Central memory CD4-positive, alpha-beta T cell (primary cell): ENCODE measurements around the gene TFCP2L1.
"Not testable (repeated sequence)": the region's sequence is repeated elsewhere in the genome, so short reads cannot be mapped to it uniquely, and the experiment has no call there.

Source experiments
- DNase-seq: peaks from one replicate; pipeline ENCODE4 v3.0.0; 2022
- total RNA-seq, 3 experiments: gene quantifications; one replicate each; lab custom pipeline; 2026; lab: John Stamatoyannopoulos, UW

Gene TFCP2L1, protein sequence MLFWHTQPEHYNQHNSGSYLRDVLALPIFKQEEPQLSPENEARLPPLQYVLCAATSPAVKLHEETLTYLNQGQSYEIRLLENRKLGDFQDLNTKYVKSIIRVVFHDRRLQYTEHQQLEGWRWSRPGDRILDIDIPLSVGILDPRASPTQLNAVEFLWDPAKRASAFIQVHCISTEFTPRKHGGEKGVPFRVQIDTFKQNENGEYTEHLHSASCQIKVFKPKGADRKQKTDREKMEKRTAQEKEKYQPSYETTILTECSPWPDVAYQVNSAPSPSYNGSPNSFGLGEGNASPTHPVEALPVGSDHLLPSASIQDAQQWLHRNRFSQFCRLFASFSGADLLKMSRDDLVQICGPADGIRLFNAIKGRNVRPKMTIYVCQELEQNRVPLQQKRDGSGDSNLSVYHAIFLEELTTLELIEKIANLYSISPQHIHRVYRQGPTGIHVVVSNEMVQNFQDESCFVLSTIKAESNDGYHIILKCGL
- total RNA-seq = 0 to 0.16 (median 0.11) reads per million in 3 experiments

DNA sequence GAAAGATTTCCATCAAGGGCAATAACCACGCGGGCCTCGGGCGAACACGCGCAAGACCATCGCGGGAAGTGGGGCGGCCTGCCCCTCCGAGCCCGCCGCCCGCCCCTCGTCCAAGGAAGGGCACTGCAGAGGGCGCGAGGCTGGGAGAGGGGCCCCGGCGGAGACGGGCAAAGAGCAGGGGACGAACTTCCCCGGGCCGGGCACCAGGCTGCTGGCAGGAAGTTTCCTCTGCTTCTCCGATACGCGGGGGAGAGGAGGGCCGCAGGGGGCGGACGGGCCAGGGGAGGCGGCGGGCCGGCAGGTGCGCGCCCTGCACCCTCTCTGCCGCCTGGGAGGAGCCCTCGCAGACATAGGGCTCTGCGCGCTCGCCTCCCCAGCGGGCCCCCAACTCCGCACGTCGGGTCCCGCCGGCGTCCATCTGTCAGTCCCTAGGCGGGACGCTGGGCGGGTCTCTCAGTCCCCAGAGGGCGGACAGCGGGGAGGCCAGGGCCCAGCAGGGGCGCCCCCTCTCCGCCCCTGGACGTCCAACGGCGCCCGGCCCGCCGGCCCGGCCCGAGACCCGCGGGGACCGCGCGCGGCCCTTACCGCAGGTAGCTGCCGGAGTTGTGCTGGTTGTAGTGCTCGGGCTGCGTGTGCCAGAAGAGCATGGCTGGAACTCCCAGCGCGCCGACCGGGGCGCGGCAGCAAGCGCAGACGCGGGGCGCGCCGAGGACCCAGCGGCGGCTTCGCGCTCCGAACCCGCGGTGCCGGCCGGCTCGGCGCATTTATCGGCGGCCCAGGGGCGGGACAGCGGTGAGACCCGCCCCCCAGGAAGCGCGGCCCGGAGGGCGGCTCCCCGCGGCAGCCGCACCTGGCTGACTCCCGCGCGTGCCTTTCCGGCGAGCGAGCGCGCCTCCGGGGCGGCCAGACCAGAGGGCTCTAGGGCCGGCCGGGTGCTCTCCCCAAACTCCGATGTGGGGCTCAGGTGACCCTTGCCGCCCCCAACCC is at the start of gene TFCP2L1:
Gene TFCP2L1, minus strand, starts transcription at position 740 of the 987 bp plus-strand sequence. Its CDS starts 93 bp downstream, at position 647.
- DNase-seq = no peak

GRCh38 chr2:121333834-121334558 is 49.0 kb upstream of the TFCP2L1 start:
- DNase-seq = no peak

- DNase-seq = no peak
Observed at GRCh38 chr2:121333231-121333630, 48.2 kb upstream of the TFCP2L1 start.

- not testable (repeated sequence) for DNase-seq
Observed at GRCh38 chr2:121331324-121331723, 46.3 kb upstream of the TFCP2L1 start.

- DNase-seq = no peak
Observed at GRCh38 chr2:121330921-121331320, 45.9 kb upstream of the TFCP2L1 start.

- DNase-seq = no peak
Observed at GRCh38 chr2:121329786-121330185, 44.8 kb upstream of the TFCP2L1 start.

- DNase-seq = no peak
Observed at GRCh38 chr2:121326628-121327027, 41.6 kb upstream of the TFCP2L1 start.

GRCh38 chr2:121324601-121325000 is 39.6 kb upstream of the TFCP2L1 start:
- DNase-seq = no peak

DNA sequence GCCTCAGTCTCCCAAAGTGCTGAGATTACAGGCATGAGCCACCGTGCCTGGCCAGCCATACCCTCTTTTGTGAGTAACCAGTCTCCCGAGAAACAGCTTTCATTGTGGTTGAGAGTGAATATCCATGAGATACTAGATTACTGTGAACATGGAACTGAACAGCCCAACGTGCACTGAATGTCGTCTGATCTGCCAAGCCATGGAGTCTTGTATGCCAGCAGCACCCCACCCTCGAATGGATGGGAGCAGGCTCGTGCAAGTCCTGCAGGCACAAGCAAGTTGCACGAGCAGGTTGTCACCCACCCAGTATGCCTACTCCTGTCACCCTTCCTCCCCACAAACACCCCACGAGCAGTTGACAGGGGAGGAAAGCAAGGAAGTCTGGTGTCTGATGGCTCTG is 36.5 kb upstream of the TFCP2L1 start:
- no peak for DNase-seq

GRCh38 chr2:121319941-121320340 is 34.9 kb upstream of the TFCP2L1 start:
- DNase-seq = no peak

DNA sequence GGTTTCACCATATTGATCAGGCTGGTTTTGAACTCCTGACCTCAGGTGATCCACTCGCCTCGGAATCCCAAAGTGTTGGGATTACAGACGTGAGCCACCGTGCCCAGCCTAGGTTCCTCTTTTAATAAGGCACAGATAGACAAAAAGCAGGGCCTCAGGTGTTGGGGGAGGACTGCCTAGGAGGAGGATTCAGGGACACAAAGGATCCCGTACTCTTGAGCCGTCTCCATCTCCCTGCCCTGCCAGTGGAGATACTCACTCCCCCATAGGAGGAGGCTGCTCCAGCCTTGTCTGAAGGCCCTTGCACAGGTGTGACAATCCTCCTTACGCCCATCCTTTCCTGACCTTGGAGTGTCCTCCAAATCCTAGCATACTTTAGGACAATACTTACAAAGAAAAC is 32.0 kb upstream of the TFCP2L1 start:
- DNase-seq = no peak

- DNase-seq = not testable (repeated sequence)
Observed at GRCh38 chr2:121313701-121314100, 28.7 kb upstream of the TFCP2L1 start.

DNA sequence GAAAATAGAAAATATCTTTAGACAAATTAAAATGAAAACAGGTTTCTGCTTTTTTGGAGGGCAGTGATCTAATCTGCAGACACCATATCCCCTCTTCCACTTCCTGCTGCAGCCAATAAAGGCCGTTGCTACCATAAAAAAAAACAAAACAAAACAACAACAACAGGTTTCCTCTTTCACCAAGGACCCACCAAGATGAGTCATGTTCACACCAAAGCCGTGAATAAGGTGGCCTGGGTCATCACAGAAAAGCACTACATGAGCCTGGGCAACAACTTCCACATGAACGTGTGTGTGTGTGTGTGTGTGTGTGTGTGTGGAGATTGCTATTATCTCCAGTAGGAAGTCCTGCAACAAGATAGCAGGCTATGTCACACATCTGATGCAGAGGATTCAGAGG is 24.8 kb upstream of the TFCP2L1 start:
- DNase-seq = no peak

- DNase-seq = no peak
Observed at GRCh38 chr2:121309323-121309722, 24.3 kb upstream of the TFCP2L1 start.

DNA sequence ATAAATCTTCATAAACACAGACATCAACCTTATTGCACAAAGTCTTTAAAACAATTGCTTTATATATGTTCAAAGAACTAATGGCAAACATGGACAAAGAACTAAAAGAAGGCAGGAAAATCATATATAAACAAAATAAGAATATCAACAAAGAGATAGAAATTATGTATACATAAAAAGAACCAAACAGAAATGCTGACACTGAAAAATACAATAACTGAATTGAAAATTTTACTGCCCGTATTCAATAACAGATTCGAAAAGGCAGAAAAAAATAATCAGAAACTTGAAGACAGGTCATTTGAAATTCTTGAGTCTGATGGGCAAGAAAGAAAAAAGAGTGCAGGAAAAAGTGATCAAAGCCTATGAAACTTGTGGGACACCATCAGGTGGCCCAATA is 22.0 kb upstream of the TFCP2L1 start:
- DNase-seq = no peak

DNA sequence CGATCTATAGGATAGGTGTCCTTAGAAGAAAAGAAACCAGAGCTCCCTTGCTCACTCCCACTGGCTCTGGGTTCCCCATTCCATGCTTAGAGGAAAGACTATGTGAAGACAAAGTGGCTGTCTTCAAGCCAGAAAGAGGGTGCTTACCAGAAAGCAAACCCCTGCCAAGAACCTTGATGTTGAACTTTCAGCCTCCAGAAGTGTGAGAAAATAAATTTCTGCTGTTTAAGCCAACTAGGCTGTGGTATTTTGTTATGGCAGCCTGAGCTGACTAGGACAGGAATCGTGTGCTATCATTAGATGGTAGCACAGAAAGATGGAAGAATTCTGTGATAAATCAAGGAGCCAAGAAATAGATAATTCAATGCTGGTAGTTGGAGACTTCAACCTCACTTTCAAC is 19.9 kb upstream of the TFCP2L1 start:
- DNase-seq = no peak

GRCh38 chr2:121303531-121304263 is 18.7 kb upstream of the TFCP2L1 start:
- DNase-seq = no peak

- not testable (repeated sequence) for DNase-seq
Observed at GRCh38 chr2:121301190-121301589, 16.2 kb upstream of the TFCP2L1 start.

GRCh38 chr2:121298476-121298875 is 13.5 kb upstream of the TFCP2L1 start:
- DNase-seq = no peak

- DNase-seq = not testable (repeated sequence)
Observed at GRCh38 chr2:121297866-121298265, 12.9 kb upstream of the TFCP2L1 start.

DNA sequence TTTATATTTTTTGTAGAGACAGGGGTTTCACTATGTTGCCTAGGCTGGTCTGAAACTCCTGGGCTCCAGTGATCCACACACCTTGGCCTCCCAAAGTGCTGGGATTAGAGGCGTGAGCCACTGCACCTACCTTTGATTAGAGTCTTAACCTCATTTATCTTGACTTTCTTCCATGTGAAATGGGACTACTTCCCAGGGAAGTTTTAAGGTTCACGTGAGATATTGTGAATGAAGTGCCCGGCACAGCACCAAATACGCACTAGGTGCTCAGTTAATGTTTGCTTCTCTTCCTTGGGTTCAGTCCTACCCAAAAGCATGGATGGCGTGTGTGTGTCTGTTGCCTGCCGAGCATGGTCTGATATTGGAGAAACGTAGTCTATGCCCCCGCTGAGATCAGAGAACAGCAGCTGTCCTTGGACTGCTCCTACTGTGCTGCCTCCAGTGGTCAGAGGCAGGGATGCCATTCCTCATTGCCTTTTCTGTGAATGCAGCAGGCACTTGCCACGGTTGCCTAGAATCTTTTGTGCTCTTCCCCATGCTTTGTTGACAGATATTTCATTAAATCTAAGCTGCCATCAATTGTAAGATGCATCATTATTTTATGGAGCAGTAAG is 12.3 kb upstream of the TFCP2L1 start:
- DNase-seq = no peak
